ENCODE results near the gene CXCR4.

CXCR4 gene

DNA sequence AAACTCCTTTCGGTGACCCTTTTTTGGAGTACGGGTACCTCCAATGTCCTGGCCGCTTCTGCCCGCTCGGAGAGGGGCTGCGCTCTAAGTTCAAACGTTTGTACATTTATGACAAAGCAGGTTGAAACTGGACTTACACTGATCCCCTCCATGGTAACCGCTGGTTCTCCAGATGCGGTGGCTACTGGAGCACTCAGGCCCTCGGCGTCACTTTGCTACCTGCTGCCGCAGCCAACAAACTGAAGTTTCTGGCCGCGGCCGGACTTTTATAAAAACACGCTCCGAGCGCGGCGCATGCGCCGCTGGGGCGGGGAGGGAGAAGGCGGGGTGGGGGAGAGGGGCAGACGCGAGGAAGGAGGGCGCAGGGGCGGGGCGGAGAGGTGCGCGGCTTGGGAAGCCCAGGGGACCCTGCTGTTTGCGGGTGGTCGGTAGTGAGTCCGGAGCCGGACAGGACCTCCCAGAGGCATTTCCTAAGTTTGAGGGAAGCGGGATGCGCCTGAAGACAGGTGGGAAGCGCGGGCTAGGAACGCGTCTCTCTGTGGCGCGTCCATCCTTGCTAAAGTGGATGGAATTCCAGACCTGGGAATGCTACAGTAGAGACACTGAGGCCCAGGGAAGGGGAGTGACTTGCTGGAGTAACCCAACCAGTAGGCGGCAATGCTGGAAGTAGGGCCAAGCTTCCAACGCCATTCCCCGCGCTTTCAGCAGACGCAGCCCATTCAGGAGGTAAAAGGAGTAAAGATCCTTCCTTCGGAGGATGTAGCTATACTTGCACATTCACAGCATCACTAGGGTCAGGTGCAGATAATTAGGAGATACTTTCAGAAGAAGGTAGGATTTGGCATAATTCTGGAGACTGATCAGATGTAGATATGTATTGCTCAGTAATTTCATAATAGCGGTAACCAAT, at the start of gene CXCR4:
CXCR4 (minus strand) TSS at position 241 of the 910 bp plus-strand sequence; CDS start at position 152, 89 bp downstream.
- Mint-ChIP-seq H3K36me3 (ENCODE audit: low read depth) (peaks cover 44% of the 10 kb centered on the region), H3K4me1 (ENCODE audit: low read depth) (peaks cover 79% of the 10 kb centered on the region), H3K27ac (peak within 1 kb of the TSS; percentile 91), H3K27me3 (no peaks in the 10 kb centered on the region), H3K9me3 (no peaks in the 10 kb centered on the region), H3K4me3 (peak within 1 kb of the TSS; percentile 93)
- DNase-seq: peak; percentile 89

DNA sequence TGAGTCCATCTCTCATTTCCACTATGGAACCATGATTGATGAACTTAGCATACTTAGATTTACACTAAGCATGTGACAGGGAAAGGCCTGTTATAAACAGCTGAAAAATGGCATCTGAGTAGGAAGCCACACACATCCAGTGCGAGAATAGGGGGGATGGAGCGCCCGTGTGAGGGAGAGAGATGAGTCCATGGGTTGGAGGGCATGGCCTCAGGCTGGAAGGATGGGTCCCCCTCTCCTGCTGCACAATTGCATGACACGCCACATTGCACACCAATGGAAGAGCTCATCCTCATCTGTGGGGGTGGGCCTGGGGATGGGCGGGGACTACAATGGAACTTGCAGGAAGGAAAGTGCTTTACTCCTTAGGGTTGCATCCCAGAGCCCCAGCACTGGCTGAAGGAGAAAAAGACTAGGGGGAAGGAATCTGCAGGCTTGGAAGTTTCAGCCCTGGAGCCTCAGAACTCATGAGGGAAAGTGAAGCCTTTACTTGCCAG, 46.4 kb upstream of the CXCR4 start:
- H3K27ac Mint-ChIP-seq: no peak overlapping the region
- peaks cover 17% of the 10 kb centered on the region for H3K4me1 Mint-ChIP-seq (ENCODE audit: low read depth)
- H3K9me3 Mint-ChIP-seq: no peaks in the 10 kb centered on the region
- DNase-seq: no peak
- H3K4me3 Mint-ChIP-seq: no peak overlapping the region
- no peaks in the 10 kb centered on the region for H3K27me3 Mint-ChIP-seq
- H3K36me3 Mint-ChIP-seq (ENCODE audit: low read depth): no peaks in the 10 kb centered on the region

DNA sequence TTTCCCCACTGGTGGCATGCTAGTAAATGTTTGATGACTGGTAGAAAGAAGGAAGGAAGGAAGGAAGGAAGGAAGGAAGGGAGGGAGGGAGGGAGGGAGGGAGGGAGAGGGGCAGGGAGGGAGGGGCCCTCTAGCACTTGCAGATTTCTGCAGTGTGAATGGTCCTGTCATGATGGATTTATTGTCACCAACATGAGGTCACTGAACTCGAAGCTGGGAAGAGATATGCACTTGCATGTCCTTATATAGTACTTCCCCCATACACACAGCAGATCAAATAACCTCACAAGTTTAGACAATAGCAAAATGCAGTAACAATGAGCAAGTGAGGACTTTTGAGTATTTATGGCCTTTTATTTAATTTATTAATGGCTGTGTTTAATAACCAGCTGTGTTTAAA, 44.5 kb upstream of the CXCR4 start:
- Mint-ChIP-seq H3K27ac (no peak overlapping the region), H3K36me3 (ENCODE audit: low read depth) (no peaks in the 10 kb centered on the region), H3K4me3 (no peak overlapping the region), H3K27me3 (no peaks in the 10 kb centered on the region), H3K4me1 (ENCODE audit: low read depth) (peaks cover 15% of the 10 kb centered on the region), H3K9me3 (no peaks in the 10 kb centered on the region)
- DNase-seq: no peak

DNA sequence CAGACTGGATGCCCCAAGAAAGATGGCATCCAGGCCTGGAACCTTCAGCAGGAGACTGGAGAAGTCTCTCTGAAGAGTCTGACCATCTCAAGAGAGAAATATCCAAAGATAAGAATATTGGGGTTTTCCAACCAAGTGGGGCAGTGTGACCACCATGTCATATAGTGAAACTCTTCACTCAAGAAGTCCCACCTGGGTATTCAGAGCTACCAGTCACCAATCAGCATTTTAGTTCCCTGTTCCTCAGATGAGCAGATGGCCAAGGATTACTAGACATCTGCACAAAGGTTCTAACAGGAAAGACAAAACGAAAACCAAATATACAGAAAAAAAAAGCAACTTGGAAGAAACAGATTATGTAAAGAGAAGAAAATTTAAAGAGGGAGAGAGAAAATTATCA, 38.5 kb upstream of the CXCR4 start:
- Mint-ChIP-seq H3K4me1 (ENCODE audit: low read depth) (peaks cover 9% of the 10 kb centered on the region), H3K4me3 (no peak overlapping the region), H3K27me3 (no peaks in the 10 kb centered on the region), H3K27ac (no peak overlapping the region), H3K36me3 (ENCODE audit: low read depth) (no peaks in the 10 kb centered on the region), H3K9me3 (no peaks in the 10 kb centered on the region)
- no peak for DNase-seq

DNA sequence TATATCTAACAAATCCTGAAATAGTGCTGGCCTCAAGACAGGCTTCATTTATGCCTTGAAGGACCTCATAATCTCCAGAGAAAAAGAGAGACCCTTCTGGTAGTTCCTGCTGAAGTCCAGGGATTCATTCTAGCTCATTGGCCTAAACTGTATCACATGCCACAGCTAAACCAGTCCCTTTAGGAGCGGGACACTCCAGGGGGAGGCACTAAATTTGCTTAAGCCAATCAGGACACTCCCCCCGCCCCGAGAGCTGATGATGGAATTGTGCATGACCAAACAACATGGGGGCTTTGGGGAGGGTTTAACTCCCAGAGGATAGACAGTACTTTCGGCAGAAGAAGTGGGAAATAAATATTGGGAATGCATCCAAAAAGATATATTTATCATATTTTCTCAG, 36.4 kb upstream of the CXCR4 start:
- H3K27me3 Mint-ChIP-seq: no peaks in the 10 kb centered on the region
- H3K9me3 Mint-ChIP-seq: no peaks in the 10 kb centered on the region
- DNase-seq: no peak
- peaks cover 15% of the 10 kb centered on the region for H3K4me1 Mint-ChIP-seq (ENCODE audit: low read depth)
- no peak overlapping the region for H3K27ac Mint-ChIP-seq
- H3K4me3 Mint-ChIP-seq: no peak overlapping the region
- H3K36me3 Mint-ChIP-seq (ENCODE audit: low read depth): no peaks in the 10 kb centered on the region

DNA sequence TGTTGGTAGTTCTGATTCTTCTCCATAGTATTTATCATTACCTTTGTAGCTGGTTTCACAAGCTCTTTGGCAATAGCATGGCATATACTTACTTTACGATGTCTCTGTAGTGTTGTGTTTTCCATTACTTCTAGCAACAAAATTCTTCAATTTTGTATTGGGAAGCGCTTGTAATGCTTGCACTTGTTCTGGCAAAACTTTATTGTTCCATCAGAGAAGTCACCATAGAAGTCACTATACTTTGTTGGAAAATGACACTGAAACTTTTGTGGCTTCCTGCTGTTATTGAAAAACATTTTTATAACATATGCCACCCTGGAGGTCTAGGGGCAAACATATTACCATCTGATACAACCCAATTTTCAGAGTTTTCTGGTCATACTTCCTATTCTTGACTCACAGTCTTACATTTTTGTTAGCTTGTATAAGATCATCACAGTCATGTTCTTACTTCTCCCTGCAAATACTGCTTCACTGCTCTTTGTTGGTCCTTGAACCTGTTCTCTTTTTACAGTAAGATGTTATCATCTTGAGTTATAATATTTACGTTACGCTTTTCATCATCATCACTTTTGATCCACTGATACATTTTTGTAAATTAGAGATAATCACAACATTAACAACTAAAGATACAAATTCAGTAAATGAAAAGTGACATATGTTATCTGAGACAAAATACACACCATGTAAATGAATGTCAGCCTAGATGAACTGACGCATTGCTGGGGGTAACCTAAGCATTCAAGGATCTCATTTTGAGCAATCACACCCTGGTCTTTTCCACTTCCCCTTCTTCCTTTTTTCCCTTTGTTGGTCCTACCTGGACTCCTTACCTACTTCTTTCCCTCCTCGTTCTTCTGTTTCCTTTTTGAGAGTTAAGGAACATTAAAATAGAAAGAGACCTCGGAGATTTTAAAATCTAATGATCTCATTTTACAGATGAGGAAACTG, 33.3 kb upstream of the CXCR4 start:
- no peaks in the 10 kb centered on the region for H3K9me3 Mint-ChIP-seq
- DNase-seq: no peak
- H3K4me3 Mint-ChIP-seq: no peak overlapping the region
- H3K36me3 Mint-ChIP-seq (ENCODE audit: low read depth): no peaks in the 10 kb centered on the region
- H3K4me1 Mint-ChIP-seq (ENCODE audit: low read depth): peaks cover 20% of the 10 kb centered on the region
- H3K27ac Mint-ChIP-seq: no peak overlapping the region
- no peaks in the 10 kb centered on the region for H3K27me3 Mint-ChIP-seq

DNA sequence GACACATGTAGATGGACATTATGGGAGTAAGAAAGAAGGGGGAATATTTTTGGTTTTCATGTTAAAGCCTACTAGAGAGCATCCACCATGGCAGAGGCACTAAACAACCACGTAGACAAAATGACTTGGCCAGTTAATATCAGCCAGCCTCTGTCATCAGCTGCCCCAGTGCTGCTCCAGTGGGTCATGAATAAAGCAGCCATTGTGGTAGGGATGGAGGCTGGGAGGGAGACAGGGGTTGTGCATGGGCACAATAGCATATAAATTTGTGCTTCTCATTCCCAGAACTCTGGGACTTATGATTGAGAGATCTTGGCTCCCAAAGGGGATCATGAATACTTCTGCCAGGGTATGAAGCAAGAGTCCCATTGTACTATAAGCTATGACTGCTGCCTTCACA, 31.1 kb upstream of the CXCR4 start:
- DNase-seq: no peak
- Mint-ChIP-seq H3K4me1 (ENCODE audit: low read depth) (peaks cover 24% of the 10 kb centered on the region), H3K4me3 (no peak overlapping the region), H3K27me3 (no peaks in the 10 kb centered on the region), H3K9me3 (no peaks in the 10 kb centered on the region), H3K36me3 (ENCODE audit: low read depth) (no peaks in the 10 kb centered on the region), H3K27ac (no peak overlapping the region)

DNA sequence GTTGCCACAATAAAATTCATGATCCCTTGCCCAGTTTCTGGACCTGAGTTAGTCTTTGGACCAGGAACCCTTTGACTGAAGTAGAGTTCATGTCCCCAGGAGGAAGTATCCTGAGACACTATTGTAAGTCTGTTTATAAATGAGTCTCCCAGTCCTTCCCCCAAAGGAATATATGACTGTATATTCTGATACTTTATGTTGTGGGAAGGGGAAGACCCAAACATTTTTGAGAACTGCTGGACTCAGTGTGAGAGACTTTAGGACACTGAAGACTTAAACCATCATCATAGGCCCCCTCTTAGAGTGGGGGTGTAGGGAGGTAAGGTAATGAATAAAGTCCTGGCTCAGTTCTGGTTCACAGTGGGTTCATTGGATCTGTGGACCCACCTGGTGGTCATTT, 28.6 kb upstream of the CXCR4 start:
- H3K9me3 Mint-ChIP-seq: no peaks in the 10 kb centered on the region
- no peaks in the 10 kb centered on the region for H3K27me3 Mint-ChIP-seq
- H3K4me3 Mint-ChIP-seq: no peak overlapping the region
- H3K4me1 Mint-ChIP-seq (ENCODE audit: low read depth): peaks cover 28% of the 10 kb centered on the region
- DNase-seq: no peak
- no peak overlapping the region for H3K27ac Mint-ChIP-seq
- H3K36me3 Mint-ChIP-seq (ENCODE audit: low read depth): no peaks in the 10 kb centered on the region

DNA sequence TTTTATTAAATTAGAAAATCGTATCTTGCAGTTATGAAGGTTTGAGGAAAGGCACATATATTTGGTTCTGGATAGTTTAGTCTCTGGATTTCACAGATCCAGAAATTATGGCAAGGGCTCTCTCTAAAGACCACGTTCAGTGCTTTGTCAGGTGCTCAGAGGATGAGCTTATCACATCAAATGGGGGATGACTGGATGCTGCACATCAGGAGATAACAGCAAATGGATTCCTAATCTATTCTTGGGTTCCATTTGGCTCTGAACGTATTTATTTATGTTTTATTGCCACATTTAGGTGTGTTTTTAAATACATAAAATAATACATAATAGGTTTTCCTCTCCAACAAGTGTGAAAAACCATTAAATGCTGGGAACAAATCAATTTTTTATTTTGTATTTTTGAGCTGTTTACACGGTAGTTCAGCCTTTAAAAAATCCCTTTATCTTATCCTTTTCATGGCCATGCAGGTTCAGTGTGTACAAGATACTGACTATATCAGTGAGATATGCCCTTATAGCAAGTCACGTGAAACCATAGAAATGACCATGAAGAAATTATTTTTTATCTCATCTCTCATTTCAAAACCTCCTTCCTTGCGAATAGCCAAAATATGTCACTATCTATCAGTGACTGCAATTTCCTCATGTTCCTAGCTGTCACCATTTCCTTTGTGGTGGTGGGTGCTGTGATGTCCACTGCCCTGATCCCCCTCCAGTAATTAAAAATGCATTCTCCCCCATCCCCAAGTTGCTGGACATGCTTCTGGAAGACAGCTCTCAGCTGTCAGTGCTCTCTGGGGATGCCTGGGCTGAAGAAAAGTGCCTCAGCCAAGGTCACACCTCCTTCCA, 25.9 kb upstream of the CXCR4 start:
- Mint-ChIP-seq H3K4me1 (ENCODE audit: low read depth) (peaks cover 41% of the 10 kb centered on the region), H3K27ac (no peak overlapping the region), H3K9me3 (no peaks in the 10 kb centered on the region), H3K36me3 (ENCODE audit: low read depth) (no peaks in the 10 kb centered on the region), H3K4me3 (no peak overlapping the region), H3K27me3 (peaks cover 3% of the 10 kb centered on the region)
- no peak for DNase-seq

DNA sequence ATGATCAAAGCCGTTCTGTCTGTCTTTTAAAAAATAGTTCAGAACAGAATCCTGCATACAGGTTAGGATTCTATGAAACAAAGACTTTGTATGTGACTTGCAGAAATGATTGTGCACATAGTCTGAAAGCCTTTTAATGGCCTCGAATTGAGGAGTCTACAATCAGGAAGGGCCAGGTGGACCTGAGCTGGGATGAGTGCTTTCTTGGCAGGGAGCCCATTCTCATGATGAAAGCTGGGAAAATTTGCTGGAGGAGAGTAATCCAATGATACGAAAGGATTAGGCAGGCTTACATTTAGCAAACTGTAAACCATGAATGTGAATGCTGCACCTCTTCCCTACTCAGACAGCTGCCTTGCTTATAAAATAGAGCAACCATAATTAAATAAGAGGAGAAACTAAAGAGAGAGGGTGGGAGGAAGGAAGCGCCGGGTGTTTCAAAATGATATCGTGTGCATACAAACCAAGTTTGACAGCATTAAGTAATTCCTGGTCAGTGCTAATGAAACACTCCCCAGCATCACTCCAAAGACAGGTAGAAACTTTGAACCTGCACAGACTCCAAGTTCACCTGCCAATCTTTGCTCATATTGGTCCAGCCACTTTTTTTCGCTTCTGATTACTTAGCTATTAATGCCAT, 23.7 kb upstream of the CXCR4 start:
- peaks cover 15% of the 10 kb centered on the region for H3K27me3 Mint-ChIP-seq

DNA sequence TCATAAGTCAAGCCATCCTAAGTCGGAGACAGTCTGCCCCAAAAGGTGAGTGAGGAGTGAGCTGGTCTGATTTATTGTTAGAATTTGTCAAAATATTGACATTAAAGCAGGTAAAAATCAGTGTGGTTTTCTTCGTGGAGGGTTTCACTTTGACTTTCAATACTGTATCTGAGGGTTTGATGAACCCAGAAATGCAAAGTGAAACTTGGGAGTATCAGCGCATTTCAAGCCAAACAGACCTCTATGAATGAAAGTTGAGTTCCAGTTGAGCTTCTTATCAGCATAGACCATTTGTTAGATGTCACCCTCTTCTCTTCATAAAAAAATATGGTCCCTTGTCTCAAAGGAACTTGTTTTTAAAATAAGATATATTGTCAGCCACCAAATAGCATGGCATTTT, 21.7 kb upstream of the CXCR4 start:
- no peak for DNase-seq
- Mint-ChIP-seq H3K4me3 (peak overlapping the region; percentile 24), H3K36me3 (ENCODE audit: low read depth) (no peaks in the 10 kb centered on the region), H3K27ac (peak overlapping the region; percentile 10), H3K27me3 (peaks cover 19% of the 10 kb centered on the region), H3K4me1 (ENCODE audit: low read depth) (peaks cover 78% of the 10 kb centered on the region), H3K9me3 (no peaks in the 10 kb centered on the region)

More for the DNA sequence above, 23.7 kb upstream of the CXCR4 start:
- no peaks in the 10 kb centered on the region for H3K36me3 Mint-ChIP-seq (ENCODE audit: low read depth)
- H3K27ac Mint-ChIP-seq: no peak overlapping the region
- no peaks in the 10 kb centered on the region for H3K9me3 Mint-ChIP-seq
- no peak for DNase-seq
- no peak overlapping the region for H3K4me3 Mint-ChIP-seq
- H3K4me1 Mint-ChIP-seq (ENCODE audit: low read depth): peaks cover 58% of the 10 kb centered on the region

DNA sequence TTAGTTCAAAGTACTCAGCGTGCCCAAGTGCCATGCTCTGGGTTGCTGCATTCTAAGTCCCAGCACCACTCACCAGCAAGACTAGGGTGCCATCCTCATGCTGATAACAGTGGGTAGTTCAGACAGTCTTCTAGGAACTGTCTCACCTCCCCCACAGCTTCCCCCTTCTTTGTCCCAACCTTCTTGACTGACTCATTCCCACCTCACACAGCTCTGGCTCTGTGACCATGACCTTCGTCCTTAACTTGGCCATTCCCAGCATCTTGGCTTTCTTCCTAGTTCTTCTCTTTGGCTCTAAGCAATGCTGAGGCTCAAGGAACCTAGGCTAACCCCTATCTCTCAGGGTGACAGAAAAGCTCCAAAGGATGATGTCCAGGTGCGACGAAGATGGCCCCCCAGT, 20.0 kb upstream of the CXCR4 start:
- no peak for DNase-seq
- H3K4me3 Mint-ChIP-seq: no peak overlapping the region
- peaks cover 19% of the 10 kb centered on the region for H3K27me3 Mint-ChIP-seq
- no peaks in the 10 kb centered on the region for H3K9me3 Mint-ChIP-seq
- no peak overlapping the region for H3K27ac Mint-ChIP-seq
- H3K36me3 Mint-ChIP-seq (ENCODE audit: low read depth): no peaks in the 10 kb centered on the region
- peaks cover 89% of the 10 kb centered on the region for H3K4me1 Mint-ChIP-seq (ENCODE audit: low read depth)

DNA sequence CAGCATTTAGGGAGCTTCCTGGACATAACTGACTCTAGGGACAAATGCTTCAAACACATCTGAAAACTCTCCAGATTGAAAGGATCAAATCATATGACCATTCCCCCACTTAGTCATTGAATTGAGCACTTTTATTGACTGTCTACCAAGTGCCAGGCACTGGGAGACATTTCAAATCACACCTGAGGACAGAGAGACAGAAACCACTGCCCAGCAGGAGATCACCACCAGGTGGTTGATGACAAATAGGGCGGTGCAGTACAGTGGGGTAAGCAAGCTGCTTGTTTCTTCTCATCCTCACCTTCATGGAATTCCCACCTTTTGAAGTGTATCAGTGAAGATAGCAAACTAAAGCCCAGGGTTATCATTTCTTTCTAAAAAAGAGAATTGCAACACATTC, 19.0 kb upstream of the CXCR4 start:
- H3K9me3 Mint-ChIP-seq: no peaks in the 10 kb centered on the region
- peaks cover 93% of the 10 kb centered on the region for H3K4me1 Mint-ChIP-seq (ENCODE audit: low read depth)
- H3K4me3 Mint-ChIP-seq: peak overlapping the region; percentile 25
- peaks cover 19% of the 10 kb centered on the region for H3K27me3 Mint-ChIP-seq
- no peak for DNase-seq
- peak overlapping the region; percentile 56 for H3K27ac Mint-ChIP-seq
- H3K36me3 Mint-ChIP-seq (ENCODE audit: low read depth): no peaks in the 10 kb centered on the region
